ENCODE measurements around the gene FGF18. TPM values are rescaled to one million over a fixed set of nuclear protein-coding genes. Genes with fewer than 3 reads are reported as not detected.

The FGF18 gene
- total RNA-seq, 3 donors from 2014 or later (not counting 1 experiment from before 2014, with no cell fraction given) = 0.16 to 0.25 (median 0.23) TPM

DNA sequence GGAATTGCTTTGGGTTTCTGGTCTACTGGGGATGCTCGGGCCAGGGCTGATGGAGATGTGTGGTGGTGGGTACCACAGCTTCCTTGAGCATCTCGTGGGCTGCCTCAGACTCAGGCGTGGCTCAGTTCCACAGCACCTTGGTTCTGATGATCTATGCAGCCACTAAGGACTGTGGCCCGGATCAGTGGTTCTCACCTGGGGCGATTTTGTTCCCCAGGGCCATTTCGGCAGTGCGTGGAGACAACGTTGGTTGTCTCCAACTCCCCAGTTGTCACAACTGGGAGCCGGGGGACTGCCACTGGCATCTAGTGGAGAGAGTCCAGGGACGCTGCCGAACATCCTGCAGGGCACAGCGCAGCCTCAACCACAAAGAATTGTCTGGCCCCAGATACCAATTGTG is 47.7 kb downstream of the FGF18 start:
- H3K4me1 ChIP-seq (ENCODE audit: control insufficient read depth, insufficient read depth, low read length) = no peaks in the 10 kb centered on the region
- H3K9me3 ChIP-seq (ENCODE audit: control insufficient read depth, insufficient read depth, low read length) = no peaks in the 10 kb centered on the region
- no peak overlapping the region for H3K27ac Mint-ChIP-seq
- no peaks in the 10 kb centered on the region for H3K27me3 ChIP-seq (ENCODE audit: control insufficient read depth, insufficient read depth, low read length)
- no peak for DNase-seq
- no peak overlapping the region for H3K4me3 ChIP-seq (ENCODE audit: low read length)
- no peaks in the 10 kb centered on the region for H3K36me3 ChIP-seq (ENCODE audit: control insufficient read depth, insufficient read depth, low read length)
- ATAC-seq = no peak
- no peaks in the 10 kb centered on the region for H3K4me1 Mint-ChIP-seq
- H3K27ac ChIP-seq (ENCODE audit: low read length) = no peak overlapping the region
- intact Hi-C loops (cut with micrococcal nuclease) = no loop called here
- TF ChIP-seq, protein P1, sequence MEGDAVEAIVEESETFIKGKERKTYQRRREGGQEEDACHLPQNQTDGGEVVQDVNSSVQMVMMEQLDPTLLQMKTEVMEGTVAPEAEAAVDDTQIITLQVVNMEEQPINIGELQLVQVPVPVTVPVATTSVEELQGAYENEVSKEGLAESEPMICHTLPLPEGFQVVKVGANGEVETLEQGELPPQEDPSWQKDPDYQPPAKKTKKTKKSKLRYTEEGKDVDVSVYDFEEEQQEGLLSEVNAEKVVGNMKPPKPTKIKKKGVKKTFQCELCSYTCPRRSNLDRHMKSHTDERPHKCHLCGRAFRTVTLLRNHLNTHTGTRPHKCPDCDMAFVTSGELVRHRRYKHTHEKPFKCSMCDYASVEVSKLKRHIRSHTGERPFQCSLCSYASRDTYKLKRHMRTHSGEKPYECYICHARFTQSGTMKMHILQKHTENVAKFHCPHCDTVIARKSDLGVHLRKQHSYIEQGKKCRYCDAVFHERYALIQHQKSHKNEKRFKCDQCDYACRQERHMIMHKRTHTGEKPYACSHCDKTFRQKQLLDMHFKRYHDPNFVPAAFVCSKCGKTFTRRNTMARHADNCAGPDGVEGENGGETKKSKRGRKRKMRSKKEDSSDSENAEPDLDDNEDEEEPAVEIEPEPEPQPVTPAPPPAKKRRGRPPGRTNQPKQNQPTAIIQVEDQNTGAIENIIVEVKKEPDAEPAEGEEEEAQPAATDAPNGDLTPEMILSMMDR (IDR thresholded peaks at IDR 0.05) = no peak
- no peaks in the 10 kb centered on the region for H3K9me3 Mint-ChIP-seq
- 88% methylated on average over 12 of the region's 12 CpGs for WGBS (ENCODE audit: insufficient coverage)
- H3K4me3 Mint-ChIP-seq = no peak overlapping the region
- no peaks in the 10 kb centered on the region for H3K36me3 Mint-ChIP-seq
- peaks cover 6 to 15% of the 10 kb centered on the region in 2 donors for H3K27me3 Mint-ChIP-seq (ENCODE audit: low read depth in 2 of 2)

DNA sequence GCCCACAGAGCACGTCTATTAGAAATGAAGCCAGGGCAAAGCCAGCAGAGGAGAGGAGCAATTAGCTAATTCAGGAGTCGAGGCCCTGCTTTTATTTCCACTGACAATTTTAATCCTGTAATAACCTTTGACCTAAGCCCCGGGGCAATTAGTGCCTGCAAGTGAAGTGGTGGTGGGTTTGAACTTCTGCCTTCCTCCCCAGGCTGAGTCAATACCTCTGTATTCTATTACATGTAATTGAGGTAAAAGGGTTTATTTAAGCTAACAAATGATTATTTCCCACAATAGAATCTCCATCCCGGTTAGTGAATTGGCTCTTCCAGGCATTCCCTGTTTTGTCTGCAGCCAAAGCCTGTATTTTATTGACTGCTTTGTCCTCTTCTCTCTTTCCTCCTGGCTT is 49.9 kb downstream of the FGF18 start:
- no peak overlapping the region for H3K4me3 ChIP-seq (ENCODE audit: low read length)
- no peak overlapping the region for H3K27ac ChIP-seq (ENCODE audit: low read length)
- H3K4me1 ChIP-seq (ENCODE audit: control insufficient read depth, insufficient read depth, low read length) = no peaks in the 10 kb centered on the region
- Mint-ChIP-seq H3K36me3 (no peaks in the 10 kb centered on the region), H3K9me3 (no peaks in the 10 kb centered on the region), H3K4me1 (no peaks in the 10 kb centered on the region), H3K27ac (no peak overlapping the region), H3K27me3 (ENCODE audit: low read depth in 2 of 2) (peaks cover 0 to 10% of the 10 kb centered on the region in 2 donors), H3K4me3 (no peak overlapping the region)
- no peaks in the 10 kb centered on the region for H3K36me3 ChIP-seq (ENCODE audit: control insufficient read depth, insufficient read depth, low read length)
- no peaks in the 10 kb centered on the region for H3K27me3 ChIP-seq (ENCODE audit: control insufficient read depth, insufficient read depth, low read length)
- WGBS (ENCODE audit: insufficient coverage) = 85% methylated on average over 2 of the region's 4 CpGs
- H3K9me3 ChIP-seq (ENCODE audit: control insufficient read depth, insufficient read depth, low read length) = no peaks in the 10 kb centered on the region
- intact Hi-C loops (cut with micrococcal nuclease) = no loop called here
- ATAC-seq = no peak
- TF ChIP-seq, protein P1 (IDR thresholded peaks at IDR 0.05) = no peak
- no peak for DNase-seq

DNA sequence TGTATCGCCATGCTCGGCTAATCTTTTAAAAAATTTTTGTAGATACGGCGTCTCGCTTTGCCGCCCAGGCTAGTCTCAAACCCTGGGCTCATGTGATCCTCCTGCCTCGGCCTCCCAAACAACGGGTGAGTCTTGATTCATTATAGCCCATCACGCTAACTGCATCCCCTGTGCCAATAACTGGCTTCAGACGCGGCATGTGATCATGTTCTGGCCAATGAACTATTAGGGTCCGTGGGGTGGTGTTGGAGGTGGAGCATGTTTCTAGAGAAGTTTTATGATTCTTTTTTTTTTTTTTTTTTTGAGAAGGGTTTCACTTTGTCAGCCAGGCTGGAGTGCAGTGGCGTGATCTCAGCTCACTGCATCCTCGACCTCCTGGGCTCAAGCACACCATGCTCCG is 51.0 kb downstream of the FGF18 start:
- ATAC-seq = no peak

More for the DNA sequence above, 51.0 kb downstream of the FGF18 start:
- no peak overlapping the region for H3K4me3 ChIP-seq (ENCODE audit: low read length)
- H3K27me3 ChIP-seq (ENCODE audit: control insufficient read depth, insufficient read depth, low read length) = no peaks in the 10 kb centered on the region
- H3K36me3 ChIP-seq (ENCODE audit: control insufficient read depth, insufficient read depth, low read length) = no peaks in the 10 kb centered on the region
- WGBS (ENCODE audit: insufficient coverage) = 91% methylated on average over 15 of the region's 15 CpGs
- TF ChIP-seq, protein P1 (IDR thresholded peaks at IDR 0.05) = no peak
- no peak overlapping the region for H3K27ac ChIP-seq (ENCODE audit: low read length)
- H3K4me3 Mint-ChIP-seq = no peak overlapping the region
- no peaks in the 10 kb centered on the region for H3K9me3 Mint-ChIP-seq
- no peaks in the 10 kb centered on the region for H3K4me1 ChIP-seq (ENCODE audit: control insufficient read depth, insufficient read depth, low read length)
- no peaks in the 10 kb centered on the region for H3K4me1 Mint-ChIP-seq
- H3K36me3 Mint-ChIP-seq = no peaks in the 10 kb centered on the region
- intact Hi-C loops (cut with micrococcal nuclease) = no loop called here
- no peak overlapping the region for H3K27ac Mint-ChIP-seq
- H3K9me3 ChIP-seq (ENCODE audit: control insufficient read depth, insufficient read depth, low read length) = no peaks in the 10 kb centered on the region
- peaks cover 0 to 7% of the 10 kb centered on the region in 2 donors for H3K27me3 Mint-ChIP-seq (ENCODE audit: low read depth in 2 of 2)
- no peak for DNase-seq

Data from natural killer cell (primary cell).